HCT116 (cell line): ENCODE measurements around the gene CFAP221. TPM values are rescaled to one million over a fixed set of nuclear protein-coding genes. Genes with fewer than 3 reads are reported as not detected.

Source experiments
- ATAC-seq: fragments of 200-7000 bp; cut with Tn5 transposase; 2 replicates; pipeline ENCODE4 v1.9.1; 2020; ENCODE audit warnings: mild to moderate bottlenecking, moderate library complexity
- BruUV-seq: library from RNA; stranded (reverse); fragments of 400-500 nt; replicated peaks from 2 replicates; lab custom pipeline; 2021; lab: Mats Ljungman, UMichigan
- CTCF ChIA-PET: fragments of 300-600 bp; sonication (Branson Sonifier 250); formaldehyde crosslinking; loops from one replicate; lab custom pipeline; 2021; ENCODE audit warnings: antibody characterized with exemption; lab: Charles Lee
- POLR2A ChIA-PET: fragments of 300-600, 350-600 bp; sonication (Branson Sonifier 250); formaldehyde crosslinking; loops from one replicate; lab custom pipeline; 2021; ENCODE audit warnings: antibody characterized with exemption; lab: Charles Lee
- RAD21 ChIA-PET, 2 experiments: fragments of 300-600 bp; sonication (Branson Sonifier 250); formaldehyde crosslinking; loops; one replicate each; lab custom pipeline; 2023; ENCODE audit warnings: low total read pairs in 2 of 2; ENCODE audit not compliant: uncharacterized antibody in 2 of 2, unreplicated experiment in 2 of 2, low non-redundant PET in 1 of 2; lab: Charles Lee
- DNase-seq: peaks from one replicate; pipeline ENCODE4 v3.0.0-alpha.2; 2010; ENCODE audit warnings: low read depth, low spot score
- H2AFZ ChIP-seq: fragments of 200-600 bp; shearing (Covaris generic), sonication (generic); 2 replicates; pipeline ENCODE4 v1.6.1; 2017; ENCODE audit warnings: low read depth, mixed run types, mixed read lengths, antibody characterized with exemption, low read length; ENCODE audit not compliant: poor library complexity, severe bottlenecking
- H3K27ac ChIP-seq: 2 replicates; pipeline ENCODE4 v1.5.1; 2012; ENCODE audit warnings: low read depth, low read length
- H3K27me3 ChIP-seq: fragments of 200-600 bp; sonication (generic); 2 replicates; pipeline ENCODE4 v1.6.1; 2016; ENCODE audit warnings: mixed run types, low read length, mixed read lengths; ENCODE audit not compliant: insufficient read depth
- H3K36me3 ChIP-seq, 2 experiments: fragments of 200-500 bp in 1 of 2; fragments of 200-600 bp in 1 of 2; sonication (Bioruptor generic) in 1 of 2; sonication (generic) in 1 of 2; 2 replicates each; pipeline versions ENCODE4 v1.5.1 to v1.6.1; 2014 to 2016; ENCODE audit warnings: low read length in 2 of 2, inconsistent platforms in 1 of 2, mixed read lengths in 1 of 2, mixed run types in 1 of 2; ENCODE audit not compliant: insufficient read depth in 2 of 2, control insufficient read depth in 1 of 2
- H3K4me1 ChIP-seq, 2 experiments: fragments of 200-600 bp in 1 of 2; sonication (generic) in 1 of 2; 2 replicates each; pipeline versions ENCODE4 v1.5.1 to v1.6.1; 2012 to 2017; ENCODE audit warnings: low read length in 2 of 2, inconsistent platforms in 1 of 2, mild to moderate bottlenecking in 1 of 2, mixed read lengths in 1 of 2, mixed run types in 1 of 2, moderate library complexity in 1 of 2; ENCODE audit not compliant: insufficient read depth in 2 of 2, control insufficient read depth in 1 of 2
- H3K4me2 ChIP-seq: fragments of 200-600 bp; sonication (generic); 2 replicates; pipeline ENCODE4 v1.6.1; 2017; ENCODE audit warnings: mixed run types, low read length, mixed read lengths
- H3K4me3 ChIP-seq, 2 experiments: fragments of 200-600 bp in 1 of 2; sonication (generic) in 1 of 2; replicated peaks in 1 of 2; 2 replicates each; pipeline ENCODE4 v1.5.1; 2011 to 2016; ENCODE audit warnings: low read length in 2 of 2, control low read depth in 1 of 2, low read depth in 1 of 2, mild to moderate bottlenecking in 1 of 2, mixed read lengths in 1 of 2, mixed run types in 1 of 2
- H3K79me2 ChIP-seq: fragments of 200-600 bp; sonication (generic); 2 replicates; pipeline ENCODE4 v1.6.1; 2017; ENCODE audit warnings: mild to moderate bottlenecking, mixed run types, low read length, moderate library complexity, mixed read lengths; ENCODE audit not compliant: insufficient read depth
- H3K9ac ChIP-seq: fragments of 200-600 bp; sonication (generic); 2 replicates; pipeline ENCODE4 v1.6.1; 2016; ENCODE audit warnings: low read length, mixed read lengths
- H3K9me2 ChIP-seq: fragments of 200-600 bp; sonication (generic), shearing (Covaris generic); 2 replicates; pipeline ENCODE4 v1.6.1; 2017; ENCODE audit warnings: mixed run types, mild to moderate bottlenecking, moderate library complexity; ENCODE audit not compliant: insufficient read depth
- H3K9me3 ChIP-seq, 2 experiments: fragments of 200-500 bp in 1 of 2; fragments of 200-600 bp in 1 of 2; sonication (Bioruptor generic) in 1 of 2; sonication (generic) in 1 of 2; 2 replicates each; pipeline ENCODE4 v1.6.1; 2014 to 2017; ENCODE audit warnings: low read length in 2 of 2, mixed read lengths in 2 of 2, inconsistent platforms in 1 of 2, low read depth in 1 of 2, mild to moderate bottlenecking in 1 of 2, mixed run types in 1 of 2, moderate library complexity in 1 of 2; ENCODE audit not compliant: control insufficient read depth in 1 of 2, insufficient read depth in 1 of 2
- H4K20me1 ChIP-seq: fragments of 200-600 bp; sonication (generic), shearing (Covaris generic); 2 replicates; pipeline ENCODE4 v1.6.1; 2017; ENCODE audit warnings: mixed run types, mild to moderate bottlenecking, moderate library complexity; ENCODE audit not compliant: insufficient read depth
- CBX3 ChIP-seq: IDR thresholded peaks from 2 replicates; pipeline ENCODE4 v1.6.1; 2012; ENCODE audit warnings: low read depth
- CTCF ChIP-seq, 3 experiments: fragments of 200-600 bp in 1 of 3; sonication (generic) in 1 of 3; IDR thresholded peaks in 2 of 3; conservative IDR thresholded peaks in 1 of 3; 2 replicates each; pipeline ENCODE4 v1.5.1; 2012 to 2017; ENCODE audit warnings: low read depth in 2 of 3, low read length in 2 of 3, antibody characterized with exemption in 1 of 3, borderline replicate concordance in 1 of 3, control low read depth in 1 of 3, mild to moderate bottlenecking in 1 of 3, mixed read lengths in 1 of 3, mixed run types in 1 of 3, moderate library complexity in 1 of 3; ENCODE audit not compliant: insufficient read depth in 1 of 3
- EGR1 ChIP-seq: IDR thresholded peaks from 2 replicates; pipeline ENCODE4 v1.6.1; 2012; ENCODE audit warnings: low read depth
- ELF1 ChIP-seq: IDR thresholded peaks from 2 replicates; pipeline ENCODE4 v1.6.1; 2012; ENCODE audit warnings: low read depth, borderline replicate concordance
- FOSL1 ChIP-seq: IDR thresholded peaks from 2 replicates; pipeline ENCODE4 v1.6.1; 2012; ENCODE audit warnings: low read depth
- POLR2A ChIP-seq: IDR thresholded peaks from 2 replicates; pipeline ENCODE4 v1.7.0; 2011; ENCODE audit warnings: borderline replicate concordance; ENCODE audit not compliant: insufficient read depth, insufficient read length; ENCODE audit errors: extremely low read depth
- POLR2AphosphoS5 ChIP-seq: IDR thresholded peaks from 2 replicates; pipeline ENCODE4 v1.6.1; 2011; ENCODE audit warnings: mild to moderate bottlenecking, low read depth, low read length, moderate library complexity
- RAD21 ChIP-seq: IDR thresholded peaks from 2 replicates; pipeline ENCODE4 v1.6.1; 2012; ENCODE audit warnings: low read depth, mild to moderate bottlenecking
- SP1 ChIP-seq: IDR thresholded peaks from 2 replicates; pipeline ENCODE4 v1.6.1; 2012; ENCODE audit warnings: low read depth
- SRF ChIP-seq: IDR thresholded peaks from 2 replicates; pipeline ENCODE4 v1.6.1; 2012; ENCODE audit warnings: low read depth
- TCF7L2 ChIP-seq: IDR thresholded peaks from 2 replicates; pipeline ENCODE4 v1.7.0; 2011; ENCODE audit warnings: borderline replicate concordance, inconsistent platforms; ENCODE audit not compliant: insufficient read depth, insufficient read length; ENCODE audit errors: extremely low read depth
- YY1 ChIP-seq: IDR thresholded peaks from 2 replicates; pipeline ENCODE4 v1.6.1; 2011; ENCODE audit warnings: low read length, low read depth, moderate library complexity, mild to moderate bottlenecking; ENCODE audit not compliant: insufficient replicate concordance; ENCODE audit errors: extremely low read depth
- ZFX ChIP-seq: fragments of 450-650 bp; IDR thresholded peaks from 2 replicates; pipeline ENCODE4 v1.6.1; 2017
- ZNF274 ChIP-seq: fragments of 200-500 bp; sonication (Bioruptor generic); IDR thresholded peaks from 2 replicates; pipeline ENCODE4 v1.6.1; 2014; ENCODE audit warnings: mild to moderate bottlenecking, low read depth, low read length, inconsistent platforms
- intact Hi-C: fragments of 100-400 bp; cut with micrococcal nuclease; formaldehyde crosslinking; loops from 2 replicates; pipeline ENCODE4 v1.10.0; 2022
- total RNA-seq: library from RNA; stranded (reverse); gene quantifications from one replicate; pipeline ENCODE4 v1.2.1, GENCODE V29; 2021; ENCODE audit not compliant: unreplicated experiment

The CFAP221 gene
- total RNA-seq, 1 experiment from 2014 or later = 0.96 TPM

- Histone ChIP-seq H3K79me2 (peaks cover 36% of the 10 kb centered on the region), H3K4me2 (peak overlapping the region; percentile 84), H3K9me2 (no peaks in the 10 kb centered on the region), H3K9me3 (no peaks in the 10 kb centered on the region), H2AFZ (no peak overlapping the region), H3K4me1 (peaks cover 3 to 17% of the 10 kb centered on the region in 2 experiments; a peak in 3 of 4 replicates), H4K20me1 (no peaks in the 10 kb centered on the region), H3K27me3 (no peaks in the 10 kb centered on the region), H3K9ac (peak overlapping the region; percentile 75; the same call in 1 of the 2 replicates), H3K36me3 (peaks cover 3 to 15% of the 10 kb centered on the region in 2 experiments; a peak in 2 of 4 replicates), H3K27ac (no peak overlapping the region), H3K4me3 (peak overlapping the region; percentile 63 to 81)
- no TSS peak for BruUV-seq
- intact Hi-C loops = no loop called here
- CTCF ChIA-PET = no interaction called here
- DNase-seq (no peak), ATAC-seq (no peak)
- TF ChIP-seq ZFX (no peak), ELF1 (no peak), FOSL1 (no peak), ZNF274 (no peak), EGR1 (no peak), TCF7L2 (no peak), POLR2A (no peak), YY1 (no peak)
- POLR2A ChIA-PET = no interaction called here
- RAD21 ChIA-PET = no interaction called here
These were observed 136.4 kb downstream of the CFAP221 start for GRCh38 chr2:119680457-119681202.

- RAD21 ChIA-PET = no interaction called here
- no peak overlapping the region for H3K9ac ChIP-seq
- no peaks in the 10 kb centered on the region for H3K9me2 ChIP-seq
- DNase-seq (no peak), ATAC-seq (no peak)
- H3K36me3 ChIP-seq = peaks cover 3 to 15% of the 10 kb centered on the region in 2 experiments; a peak in 2 of 4 replicates
- H3K27ac ChIP-seq = no peak overlapping the region
- no peaks in the 10 kb centered on the region for H4K20me1 ChIP-seq
- no peak overlapping the region for H3K4me3 ChIP-seq
- H3K9me3 ChIP-seq = no peaks in the 10 kb centered on the region
- CTCF ChIA-PET = no interaction called here
- BruUV-seq = no TSS peak
- no peak overlapping the region for H2AFZ ChIP-seq
- H3K4me2 ChIP-seq = no peak overlapping the region
- H3K79me2 ChIP-seq = peaks cover 36% of the 10 kb centered on the region
- POLR2A ChIA-PET = no interaction called here
- intact Hi-C loops = no loop called here
- H3K27me3 ChIP-seq = no peaks in the 10 kb centered on the region
- no peak for TF ChIP-seq SRF
- no peak for TF ChIP-seq RAD21
- TF ChIP-seq ZNF274 = no peak
- no peak for TF ChIP-seq CTCF (IDR thresholded peaks at IDR 0.05 in 2 of 3, conservative IDR thresholded peaks at IDR 0.05 in 1 of 3; ENCODE audit: borderline replicate concordance in 1 of 3, insufficient read depth in 1 of 3, low read depth in 2 of 3, low read length in 2 of 3)
- TF ChIP-seq ZFX = no peak
- TF ChIP-seq EGR1 = no peak
- TF ChIP-seq CBX3 = no peak
- TF ChIP-seq SP1 = no peak
- TF ChIP-seq POLR2AphosphoS5 = no peak
- H3K4me1 ChIP-seq = peaks cover 3 to 17% of the 10 kb centered on the region in 2 experiments; a peak in 3 of 4 replicates
These were observed 137.1 kb downstream of the CFAP221 start for GRCh38 chr2:119681203-119681867.
